D721Med (cell line): ENCODE data around the gene VAT1L.

Experiments
- DNase-seq: peaks from one replicate; pipeline ENCODE4 v3.0.0; 2011; ENCODE audit warnings: low spot score; ENCODE audit not compliant: insufficient read length
- FAIRE-seq: peaks from 2 replicates; lab custom pipeline; 2011; peaks lifted over from hg19 to GRCh38; lab: Jason Lieb, UNC
- CTCF ChIP-seq: IDR thresholded peaks from 2 replicates; pipeline ENCODE4 v1.5.1; 2012; ENCODE audit warnings: mild to moderate bottlenecking, control low read depth; ENCODE audit not compliant: insufficient read depth; ENCODE audit errors: missing control alignments

The VAT1L gene

GRCh38 chr16:77960766-77961165 lies 172.4 kb downstream of the VAT1L start:
- no peak for FAIRE-seq
- TF ChIP-seq CTCF, result no peak

GRCh38 chr16:77961814-77962213 lies 173.4 kb downstream of the VAT1L start:
- FAIRE-seq (no peak), DNase-seq (no peak)
- TF ChIP-seq CTCF, result no peak

More at GRCh38 chr16:77960766-77961165, 172.4 kb downstream of the VAT1L start:
- DNase-seq, result no peak

GRCh38 chr16:77962689-77963088 lies 174.3 kb downstream of the VAT1L start:
- TF ChIP-seq CTCF, result no peak
- FAIRE-seq (no peak), DNase-seq (no peak)

- no peak for TF ChIP-seq CTCF
- FAIRE-seq (no peak), DNase-seq (no peak)
These were observed 175.1 kb downstream of the VAT1L start for GRCh38 chr16:77963185-77964044.

- no peak for TF ChIP-seq CTCF
- DNase-seq (no peak), FAIRE-seq (no peak)
These were observed 177.0 kb downstream of the VAT1L start for GRCh38 chr16:77965346-77965745.

GRCh38 chr16:77967054-77967904 lies 178.9 kb downstream of the VAT1L start:
- DNase-seq (no peak), FAIRE-seq (no peak)
- TF ChIP-seq CTCF, result no peak
